ENCODE data around the gene CANX.
A peak's percentile ranks its signal among the peaks of the same experiment; 100 is the strongest.
"Not testable (repeated sequence)": the region's sequence is repeated elsewhere in the genome, so short reads cannot be mapped to it uniquely, and the experiment has no call there.

The CANX gene

GRCh38 chr5:179694561-179694960 is 4.2 kb upstream of the CANX start:
- Histone ChIP-seq H3K4me3 (ENCODE audit: low read depth in 1 of 2, low read length in 1 of 2) (no peak overlapping the region), H3K36me3 (no peaks in the 10 kb centered on the region), H3K9me3 (no peaks in the 10 kb centered on the region), H3K27ac (peak overlapping the region; percentile 71), H3K27me3 (no peaks in the 10 kb centered on the region), H3K4me1 (ENCODE audit: control insufficient read depth in 1 of 2, insufficient read depth in 1 of 2, low read depth in 1 of 2, low read length in 1 of 2) (peaks cover 43 to 49% of the 10 kb centered on the region in 2 experiments)
- TF ChIP-seq CTCF (IDR thresholded peaks at IDR 0.05): no peak

GRCh38 chr5:179696603-179697002 is 2.2 kb upstream of the CANX start:
- Histone ChIP-seq H3K27me3 (no peaks in the 10 kb centered on the region), H3K4me1 (ENCODE audit: control insufficient read depth in 1 of 2, insufficient read depth in 1 of 2, low read depth in 1 of 2, low read length in 1 of 2) (peaks cover 61 to 64% of the 10 kb centered on the region in 2 experiments), H3K9me3 (no peaks in the 10 kb centered on the region), H3K4me3 (ENCODE audit: low read depth in 1 of 2, low read length in 1 of 2) (peak overlapping the region; percentile 88), H3K36me3 (no peaks in the 10 kb centered on the region), H3K27ac (peak overlapping the region; percentile 97)
- no peak for TF ChIP-seq CTCF (IDR thresholded peaks at IDR 0.05)

GRCh38 chr5:179697108-179697507 is 1.7 kb upstream of the CANX start:
- Histone ChIP-seq H3K9me3 (no peaks in the 10 kb centered on the region), H3K27ac (peak overlapping the region; percentile 97), H3K4me1 (ENCODE audit: control insufficient read depth in 1 of 2, insufficient read depth in 1 of 2, low read depth in 1 of 2, low read length in 1 of 2) (peaks cover 66 to 69% of the 10 kb centered on the region in 2 experiments), H3K4me3 (ENCODE audit: low read depth in 1 of 2, low read length in 1 of 2) (peak overlapping the region; percentile 88), H3K36me3 (no peaks in the 10 kb centered on the region), H3K27me3 (no peaks in the 10 kb centered on the region)
- TF ChIP-seq CTCF (IDR thresholded peaks at IDR 0.05): no peak

DNA sequence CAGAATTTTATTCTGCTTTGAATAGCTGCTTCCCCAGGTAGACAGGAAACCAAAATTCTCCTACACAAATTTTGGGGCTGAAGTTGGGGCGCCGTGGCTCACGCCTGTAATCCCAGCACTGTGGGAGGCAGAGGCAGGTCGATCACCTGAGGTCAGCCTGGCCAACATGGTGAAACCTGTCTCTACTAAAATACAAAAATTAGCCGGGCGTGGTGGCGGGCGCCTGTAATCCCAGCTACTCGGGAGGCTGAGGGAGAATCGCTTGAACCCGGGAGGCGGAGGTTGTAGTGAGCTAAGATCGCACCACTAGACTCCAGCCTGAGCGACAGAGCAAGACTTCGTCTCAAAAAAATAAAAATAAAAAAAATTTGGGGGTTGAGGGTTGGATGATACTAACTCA is 1.2 kb upstream of the CANX start:
- not testable (repeated sequence) for H3K9me3 ChIP-seq, H3K27me3 ChIP-seq, H3K36me3 ChIP-seq
- Histone ChIP-seq H3K4me1 (ENCODE audit: control insufficient read depth in 1 of 2, insufficient read depth in 1 of 2, low read depth in 1 of 2, low read length in 1 of 2) (peaks cover 71 to 74% of the 10 kb centered on the region in 2 experiments), H3K27ac (peak overlapping the region; percentile 97), H3K4me3 (ENCODE audit: low read depth in 1 of 2, low read length in 1 of 2) (peak overlapping the region; percentile 88)

DNA sequence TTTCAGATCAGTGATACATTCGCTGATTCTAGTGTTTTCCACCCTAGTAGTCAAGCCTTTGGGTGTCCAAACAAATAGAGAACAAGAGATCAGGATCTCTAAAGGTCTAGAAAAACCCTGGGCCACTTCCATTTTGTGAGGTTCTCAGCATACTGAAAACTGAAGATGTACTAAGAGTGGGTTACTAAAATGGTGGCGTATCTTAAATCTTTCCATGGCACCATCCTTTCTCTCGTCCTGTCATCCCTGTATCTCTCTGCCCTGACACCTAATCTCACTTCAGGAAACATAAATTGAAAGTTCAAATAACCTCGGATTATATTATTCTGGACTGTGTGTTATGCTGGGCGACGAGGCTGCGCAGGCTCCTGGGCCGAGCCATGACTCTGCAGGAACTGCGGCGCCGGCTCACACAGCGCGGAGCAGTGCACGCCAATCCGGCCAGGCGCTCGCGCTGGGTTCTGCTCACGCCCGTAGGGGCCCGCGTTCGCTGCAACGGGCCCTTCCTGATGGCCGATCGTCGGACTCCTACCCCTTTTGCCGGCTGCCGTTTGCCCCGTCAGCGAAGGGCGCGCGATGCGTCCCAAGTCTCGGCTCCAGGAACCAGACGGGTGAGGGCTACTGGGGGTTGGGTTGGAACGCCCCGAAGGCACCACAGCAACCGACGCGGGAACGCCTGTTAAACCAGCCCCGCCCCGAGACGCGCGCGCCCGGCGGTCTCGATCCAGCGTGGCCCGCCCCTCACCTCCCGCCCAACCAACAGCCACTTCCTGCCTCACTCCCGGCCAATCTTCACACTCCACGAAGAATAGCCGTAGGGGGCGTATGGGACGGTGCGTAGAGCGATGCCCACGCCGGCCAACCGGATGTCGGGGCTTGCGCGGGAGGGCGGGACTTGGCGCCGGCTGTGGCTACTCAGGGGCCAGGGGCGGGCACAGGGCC is 503 bp upstream of the CANX start:
- Histone ChIP-seq H3K9me3 (no peaks in the 10 kb centered on the region), H3K27me3 (no peaks in the 10 kb centered on the region), H3K27ac (peak overlapping the region; percentile 97), H3K4me1 (ENCODE audit: control insufficient read depth in 1 of 2, insufficient read depth in 1 of 2, low read depth in 1 of 2, low read length in 1 of 2) (peaks cover 74% of the 10 kb centered on the region in 2 experiments), H3K36me3 (no peaks in the 10 kb centered on the region), H3K4me3 (ENCODE audit: low read depth in 1 of 2, low read length in 1 of 2) (peak overlapping the region; percentile 88)
- TF ChIP-seq CTCF (IDR thresholded peaks at IDR 0.05): no peak

- H3K9me3 ChIP-seq: no peaks in the 10 kb centered on the region
- no peaks in the 10 kb centered on the region for H3K36me3 ChIP-seq
- H3K27ac ChIP-seq: peak overlapping the region; percentile 97
- H3K4me3 ChIP-seq (ENCODE audit: low read depth in 1 of 2, low read length in 1 of 2): peak overlapping the region; percentile 88
- H3K4me1 ChIP-seq (ENCODE audit: control insufficient read depth in 1 of 2, insufficient read depth in 1 of 2, low read depth in 1 of 2, low read length in 1 of 2): peaks cover 67 to 68% of the 10 kb centered on the region in 2 experiments
- no peaks in the 10 kb centered on the region for H3K27me3 ChIP-seq
- no peak for TF ChIP-seq CTCF (IDR thresholded peaks at IDR 0.05)
Observed at GRCh38 chr5:179699616-179700237, 960 bp downstream of the CANX start.

Data from neutrophil (primary cell).